HL-60/S4 treated with phorbol 12-myristate 13-acetate at 8.2 ng/mL for 4 days and 3 days (cell line): Measurements from ENCODE around the gene SLC7A6.

Experiments used
- in situ Hi-C: fragments of 300-500 bp; cut with MboI; formaldehyde crosslinking; loops from 2 replicates; pipeline ENCODE4 v1.15.0; 2022; ENCODE audit warnings: low sequenced_read_pairs

SLC7A6 gene

GRCh38 chr16:68234188-68235107 lies 29.9 kb upstream of the SLC7A6 start:
- in situ Hi-C loops: no loop called here

- in situ Hi-C loops: no loop called here
These were observed 29.0 kb upstream of the SLC7A6 start for GRCh38 chr16:68235108-68235886.

- in situ Hi-C loops: no loop called here
These were observed 28.5 kb upstream of the SLC7A6 start, which contains the start of gene ESRP2 for GRCh38 chr16:68235887-68236136. ESRP2 (minus strand) TSS chr16:68236127; CDS start chr16:68236045, 82 bp downstream.

GRCh38 chr16:68236137-68236825 lies 28.0 kb upstream of the SLC7A6 start:
- in situ Hi-C loops: no loop called here

GRCh38 chr16:68236826-68237242 lies 27.5 kb upstream of the SLC7A6 start:
- in situ Hi-C loops: no loop called here

GRCh38 chr16:68237243-68238028 lies 26.9 kb upstream of the SLC7A6 start:
- in situ Hi-C loops: no loop called here

- in situ Hi-C loops: no loop called here
These were observed 26.3 kb upstream of the SLC7A6 start for GRCh38 chr16:68238029-68238345.

- in situ Hi-C loops: loop anchor here (10.0 kb wide), 1 partner anchor 83 kb away; no protein-coding TSS in a partner anchor
These were observed 22.2 kb upstream of the SLC7A6 start for GRCh38 chr16:68242085-68242484.

- in situ Hi-C loops: loop anchor here (10.0 kb wide), 1 partner anchor 82 kb away; no protein-coding TSS in a partner anchor
These were observed 21.1 kb upstream of the SLC7A6 start for GRCh38 chr16:68242926-68243858.

GRCh38 chr16:68244481-68244902 lies 19.8 kb upstream of the SLC7A6 start:
- in situ Hi-C loops: loop anchor here (10.0 kb wide), 1 partner anchor 80 kb away; no protein-coding TSS in a partner anchor

GRCh38 chr16:68244903-68245853 lies 19.1 kb upstream of the SLC7A6 start, which contains the start of gene PLA2G15:
PLA2G15 (plus strand) TSS chr16:68245373; CDS start chr16:68245427, 54 bp downstream.
- in situ Hi-C loops: loop anchor here (10.0 kb wide), 1 partner anchor 80 kb away; no protein-coding TSS in a partner anchor

- in situ Hi-C loops: loop anchor here (10.0 kb wide), 1 partner anchor 79 kb away; no protein-coding TSS in a partner anchor
These were observed 18.2 kb upstream of the SLC7A6 start for GRCh38 chr16:68246121-68246520.

- in situ Hi-C loops: loop anchor here (10.0 kb wide), 1 partner anchor 78 kb away; no protein-coding TSS in a partner anchor
These were observed 17.7 kb upstream of the SLC7A6 start for GRCh38 chr16:68246666-68247065.

GRCh38 chr16:68247400-68247799 lies 16.9 kb upstream of the SLC7A6 start:
- in situ Hi-C loops: loop anchor here (10.0 kb wide), 1 partner anchor 77 kb away; no protein-coding TSS in a partner anchor

GRCh38 chr16:68247932-68248331 lies 16.4 kb upstream of the SLC7A6 start:
- in situ Hi-C loops: loop anchor here (10.0 kb wide), 1 partner anchor 77 kb away; no protein-coding TSS in a partner anchor

GRCh38 chr16:68249371-68249770 lies 15.0 kb upstream of the SLC7A6 start:
- in situ Hi-C loops: loop anchor here (10.0 kb wide), 1 partner anchor 75 kb away; no protein-coding TSS in a partner anchor

- in situ Hi-C loops: no loop called here
These were observed 13.4 kb upstream of the SLC7A6 start for GRCh38 chr16:68250951-68251350.

GRCh38 chr16:68251832-68252231 lies 12.5 kb upstream of the SLC7A6 start:
- in situ Hi-C loops: no loop called here
